GM19043 (cell line): ENCODE results near the gene PLXNA2.
A peak's percentile ranks its signal among the peaks of the same experiment; 100 is the strongest.

ENCODE experiments used
- ATAC-seq: cut with Tn5 transposase; IDR thresholded peaks from one replicate; pipeline ENCODE4 v1.9.1; 2021; ENCODE audit warnings: low read depth; ENCODE audit not compliant: unreplicated experiment

Gene PLXNA2

DNA sequence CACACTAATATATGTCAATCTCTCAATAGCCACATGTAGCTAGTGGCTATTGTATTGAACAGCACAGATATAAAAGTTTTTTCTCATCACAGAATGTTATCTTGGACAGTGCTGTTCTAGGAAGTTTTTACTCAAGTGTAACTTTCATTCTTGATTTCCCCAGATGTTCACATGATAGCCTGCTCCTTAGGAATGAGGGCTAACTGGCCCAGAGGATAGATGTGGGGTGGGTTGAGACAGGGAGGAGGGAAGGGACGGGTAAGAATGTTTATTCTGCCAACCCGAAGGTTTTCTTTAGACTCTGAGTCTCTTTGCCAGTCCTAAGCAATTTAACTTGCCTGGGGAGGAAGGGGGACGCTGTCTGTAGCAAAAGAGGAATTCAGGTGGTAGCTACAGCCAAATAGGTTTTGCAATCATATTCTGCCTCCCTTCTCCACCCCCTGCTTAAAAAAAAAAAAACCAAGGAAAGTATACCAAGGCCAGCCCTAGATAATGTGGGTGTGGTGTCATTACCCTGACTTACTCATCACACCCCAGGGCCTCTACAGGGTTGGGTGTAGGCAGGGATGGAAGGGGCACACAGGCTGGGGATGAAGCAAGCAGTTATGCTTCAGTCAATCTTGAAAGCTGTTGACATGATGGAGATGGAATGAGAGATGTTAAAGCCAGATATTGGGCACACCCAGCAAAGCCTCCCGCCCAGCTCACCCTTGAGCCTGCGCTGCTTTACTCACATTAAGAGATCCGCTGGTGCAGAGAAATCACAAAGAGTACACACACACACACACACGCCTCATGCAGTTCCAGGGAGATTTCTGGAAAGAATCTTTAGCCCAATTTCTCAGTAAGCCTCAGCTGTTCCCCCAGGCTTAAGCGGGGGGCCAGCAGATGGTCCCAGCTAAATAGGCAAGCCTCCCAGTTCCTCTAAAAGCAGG lies 59.9 kb downstream of the PLXNA2 start:
- no peak for ATAC-seq

DNA sequence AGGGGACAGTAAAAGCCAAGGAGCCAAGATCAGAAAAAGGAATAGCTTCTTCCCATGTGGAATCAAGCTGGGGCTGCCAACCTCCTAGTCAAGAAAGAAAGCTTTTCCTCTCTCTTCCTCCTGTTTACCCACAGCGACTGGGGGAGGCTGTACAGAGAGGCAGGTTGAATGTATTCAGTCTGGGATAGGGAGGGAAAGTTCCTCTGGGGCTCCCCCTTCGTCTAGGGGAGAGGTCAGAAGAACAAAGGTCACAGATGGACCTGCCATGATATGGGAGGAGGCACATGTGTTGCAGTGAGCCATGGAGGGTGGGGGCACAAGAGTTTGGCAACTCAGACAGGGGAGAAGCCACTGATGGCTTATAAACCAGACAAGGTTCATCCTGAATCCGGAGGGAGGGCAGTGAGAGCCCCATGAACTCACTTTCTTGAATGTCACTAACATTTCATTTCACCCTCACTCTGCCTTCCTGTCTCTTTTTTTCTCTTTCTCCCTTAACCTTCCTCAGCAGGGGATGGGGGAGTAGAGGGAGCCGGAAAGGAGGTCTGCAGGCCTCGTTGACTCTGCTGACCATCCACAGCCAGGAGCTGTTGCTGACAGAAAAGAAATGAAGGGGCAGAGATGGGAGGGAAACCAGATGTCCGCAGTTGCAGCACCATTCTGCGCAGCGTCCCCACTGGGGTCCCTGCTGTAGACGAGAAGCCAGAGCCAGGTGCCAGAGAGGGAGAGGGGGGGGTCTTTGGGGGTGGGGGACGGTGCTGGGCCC lies 61.1 kb downstream of the PLXNA2 start:
- no peak for ATAC-seq

DNA sequence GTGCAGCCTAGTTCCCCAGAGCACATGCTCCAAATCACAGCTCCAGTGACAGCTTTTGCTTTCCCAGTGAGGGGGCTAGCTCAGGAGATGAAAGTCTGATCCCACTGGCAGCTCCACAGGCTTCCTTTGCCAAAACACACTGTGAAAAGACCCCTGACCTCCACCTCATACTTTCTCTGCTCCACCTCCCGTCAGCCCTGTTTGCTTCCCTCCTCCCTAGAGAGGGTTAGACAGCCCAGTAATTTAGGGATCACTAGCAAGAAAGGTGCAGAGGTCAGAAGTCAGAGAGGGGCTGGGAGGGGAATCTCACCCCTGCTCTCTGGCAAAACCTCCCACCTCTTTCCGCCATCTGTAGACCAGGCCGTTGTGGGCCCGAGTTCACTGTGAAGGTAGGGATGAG lies 62.8 kb downstream of the PLXNA2 start:
- no peak for ATAC-seq

DNA sequence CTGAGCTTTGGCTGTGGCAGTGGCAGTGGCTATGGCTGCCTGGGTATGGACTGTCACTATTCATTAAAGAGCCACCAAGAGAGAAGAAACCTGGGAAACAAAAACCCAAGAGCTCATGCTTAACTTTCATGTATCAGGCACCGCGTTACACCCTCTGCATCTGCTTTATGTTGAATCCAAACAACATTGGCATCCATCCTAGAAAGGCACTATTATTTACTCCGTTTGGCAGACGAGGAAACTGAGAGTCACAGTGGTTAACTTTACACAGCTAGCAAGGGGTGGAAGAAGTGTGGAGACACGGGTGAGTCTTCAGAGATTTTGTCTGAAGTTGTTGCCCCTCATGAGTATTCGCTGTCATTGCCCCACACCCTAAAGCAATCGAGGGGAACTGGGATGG lies 63.8 kb downstream of the PLXNA2 start:
- ATAC-seq = no peak

DNA sequence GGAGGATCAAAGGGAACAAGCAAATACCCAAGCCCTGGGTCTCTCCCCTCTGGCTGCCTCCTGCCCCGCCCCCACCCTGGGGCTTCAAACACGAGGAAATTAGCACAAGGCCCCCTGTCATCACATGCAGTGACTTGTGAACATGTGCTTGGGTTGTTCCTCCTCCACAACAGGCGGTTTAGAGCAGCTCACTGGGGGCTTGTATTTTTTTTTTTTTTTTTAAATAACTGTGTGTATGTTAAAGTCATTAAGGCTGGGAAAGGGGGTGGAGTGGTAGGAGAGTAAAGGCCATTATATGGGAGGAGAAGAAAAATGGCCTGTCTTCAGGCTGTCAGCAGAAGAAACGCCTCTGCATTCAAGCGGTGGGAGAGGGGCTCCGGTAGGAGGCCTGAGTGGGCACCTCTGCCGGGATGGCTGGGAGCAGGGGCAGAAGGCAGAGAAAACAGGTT lies 64.2 kb downstream of the PLXNA2 start:
- no peak for ATAC-seq

DNA sequence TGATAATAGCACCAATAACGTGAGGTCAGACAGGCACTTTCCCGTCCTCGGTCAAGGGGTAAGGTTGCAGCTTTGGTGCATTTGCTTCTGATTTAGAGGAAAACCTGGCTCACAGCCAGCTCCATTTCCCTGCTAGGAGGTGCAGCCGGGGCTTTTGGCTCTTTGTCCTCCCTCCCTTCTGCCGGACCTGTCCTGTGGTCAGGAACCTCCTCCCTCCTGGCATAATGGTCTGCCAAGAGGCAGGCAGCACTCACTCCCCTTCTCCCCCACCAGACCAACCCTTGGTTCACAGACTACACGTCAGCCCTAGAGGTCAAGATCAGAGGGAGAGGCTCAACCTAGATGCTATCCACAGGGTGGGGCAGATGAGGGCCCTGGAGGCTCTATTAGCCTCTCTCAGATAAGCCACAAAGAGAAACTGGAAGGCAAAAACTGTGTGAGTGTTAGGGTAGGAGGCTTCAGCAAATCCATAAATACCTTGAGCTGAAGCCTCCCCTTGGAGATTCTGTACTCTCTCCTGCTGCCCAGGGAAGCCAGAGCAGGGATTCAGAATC lies 64.8 kb downstream of the PLXNA2 start:
- ATAC-seq = no peak

DNA sequence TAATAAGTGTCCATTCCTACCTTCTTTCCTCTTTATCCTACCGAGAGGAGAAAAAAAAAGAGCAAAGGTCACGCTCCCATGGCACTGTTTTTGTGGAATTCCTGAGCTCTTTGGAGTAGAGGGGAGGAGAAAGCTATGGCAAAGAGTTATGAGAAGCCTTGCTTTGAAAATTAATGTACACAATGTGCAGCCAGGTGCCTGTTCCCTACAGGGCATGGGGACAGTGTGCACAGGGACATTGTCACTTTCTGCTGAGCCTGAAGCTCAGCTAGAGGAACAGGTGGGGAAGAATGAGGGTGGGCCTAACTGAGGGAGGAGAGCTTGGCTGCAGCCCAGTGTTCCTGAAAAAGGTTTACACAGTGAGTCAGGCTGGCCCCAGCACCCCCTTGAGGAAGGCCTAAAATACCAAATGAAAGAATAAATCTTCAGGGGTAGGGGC lies 66.1 kb downstream of the PLXNA2 start:
- ATAC-seq = no peak

DNA sequence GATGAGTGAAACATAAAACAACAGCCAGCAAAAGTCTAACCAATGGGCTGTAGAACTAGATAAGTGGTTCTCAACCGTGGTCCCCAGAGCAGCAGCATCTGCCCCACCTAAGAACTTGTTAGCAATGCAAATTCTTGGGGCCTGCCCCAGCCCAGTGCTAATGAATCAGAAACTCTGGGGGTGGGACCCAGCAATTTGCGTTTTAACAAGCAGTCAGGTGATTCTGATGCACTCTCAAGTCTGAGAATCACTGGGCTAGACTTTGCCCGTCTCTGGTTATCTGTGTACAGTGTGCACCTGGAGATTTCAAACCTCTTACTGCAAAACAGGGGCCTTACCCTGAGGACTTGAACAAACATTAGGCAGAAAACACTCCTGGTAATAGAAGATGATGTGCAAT lies 66.5 kb downstream of the PLXNA2 start:
- ATAC-seq = peak; percentile 66

DNA sequence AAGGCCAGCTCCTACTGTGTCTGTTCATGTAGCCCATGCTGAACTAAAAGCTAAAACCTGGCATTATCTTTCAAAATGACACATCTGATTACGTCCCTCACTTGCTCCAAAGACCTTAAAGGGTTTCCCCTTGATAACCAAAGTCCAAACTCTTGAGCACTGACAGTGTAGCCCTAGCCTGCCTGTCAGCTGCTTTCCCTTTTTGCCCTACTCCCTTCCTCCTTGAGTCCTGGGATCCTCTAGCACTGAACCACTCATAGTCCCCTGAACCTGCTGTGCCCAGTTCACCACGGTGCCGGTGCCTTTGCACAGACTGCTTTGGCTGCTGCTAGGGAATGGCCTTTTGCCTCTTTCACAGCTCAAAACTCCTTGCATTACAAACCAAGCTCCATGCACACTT lies 67.5 kb downstream of the PLXNA2 start:
- ATAC-seq = no peak

DNA sequence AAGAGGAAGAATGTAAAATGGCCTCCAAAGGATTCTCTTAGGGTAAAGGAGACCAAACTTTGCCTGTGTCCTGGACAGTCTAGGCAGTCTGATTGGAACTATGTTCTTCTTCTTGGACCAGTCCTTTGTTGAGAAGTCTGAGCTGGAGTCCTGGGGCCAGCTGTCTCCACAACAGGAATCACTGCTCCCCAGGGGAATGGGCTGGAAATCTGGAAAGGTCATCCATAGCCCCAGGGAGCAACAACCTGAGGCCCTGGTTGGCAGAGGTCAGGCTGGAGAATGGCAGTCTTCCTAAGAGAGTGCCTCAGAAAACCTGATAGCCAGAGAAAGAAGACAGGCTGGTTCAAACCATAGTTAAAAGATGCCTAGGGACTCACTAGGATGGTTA lies 68.7 kb downstream of the PLXNA2 start:
- no peak for ATAC-seq

DNA sequence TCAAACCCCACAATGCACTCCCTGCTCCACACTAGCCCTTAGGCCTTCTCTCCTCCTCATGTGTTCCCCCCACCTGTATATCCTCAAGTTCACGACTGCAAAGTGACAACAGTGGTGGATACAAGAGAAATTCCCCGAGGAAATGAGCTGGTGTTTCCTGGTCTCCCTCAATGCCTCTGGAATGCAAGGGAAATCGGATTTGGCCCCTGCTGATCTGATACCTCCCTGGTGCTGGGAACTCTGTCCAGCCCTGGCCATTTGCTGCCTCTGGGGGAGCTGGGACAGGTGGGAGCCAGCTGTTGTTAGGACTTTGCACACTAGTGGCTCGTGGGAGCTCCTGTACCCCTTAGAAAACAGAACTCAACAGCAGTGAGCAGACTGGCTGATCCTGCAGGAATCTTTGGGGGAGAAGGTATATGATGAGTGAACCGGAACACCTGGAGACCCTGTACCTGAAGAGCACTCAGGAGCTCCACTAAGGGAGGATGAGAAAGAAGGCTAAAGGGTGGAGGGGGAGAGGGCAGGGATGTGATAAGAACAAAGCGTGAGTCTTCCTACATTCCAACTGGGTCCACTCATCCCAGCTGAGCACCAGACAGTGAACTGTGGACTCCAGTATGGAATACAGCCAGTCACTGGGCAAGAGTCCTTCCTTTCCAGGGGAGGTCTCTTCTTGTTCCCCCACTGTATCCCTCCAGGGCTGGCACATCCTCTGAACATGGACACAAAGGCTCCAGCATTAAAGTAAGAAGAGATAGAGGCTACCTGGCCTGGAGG lies 69.3 kb downstream of the PLXNA2 start:
- no peak for ATAC-seq

DNA sequence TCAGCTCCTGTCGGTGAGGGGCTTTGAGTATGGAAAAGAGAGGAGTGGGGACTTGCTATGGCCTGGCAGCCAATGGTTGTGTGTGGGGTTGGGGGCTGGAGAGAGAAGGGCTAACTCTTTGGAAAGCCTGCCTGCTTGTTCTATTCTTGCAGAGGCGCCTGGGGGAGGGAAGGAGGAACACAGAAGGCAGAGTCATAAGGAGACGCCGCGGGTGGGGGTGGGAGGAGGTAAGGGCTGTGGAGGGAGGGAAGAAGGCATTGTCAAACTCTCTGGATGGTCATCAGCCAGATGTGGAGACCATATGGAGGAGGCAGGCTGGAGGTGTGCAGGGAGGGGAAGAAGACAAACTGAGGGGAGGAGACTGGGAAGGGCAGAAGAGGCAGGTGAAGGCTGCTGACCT lies 70.0 kb downstream of the PLXNA2 start:
- no peak for ATAC-seq

DNA sequence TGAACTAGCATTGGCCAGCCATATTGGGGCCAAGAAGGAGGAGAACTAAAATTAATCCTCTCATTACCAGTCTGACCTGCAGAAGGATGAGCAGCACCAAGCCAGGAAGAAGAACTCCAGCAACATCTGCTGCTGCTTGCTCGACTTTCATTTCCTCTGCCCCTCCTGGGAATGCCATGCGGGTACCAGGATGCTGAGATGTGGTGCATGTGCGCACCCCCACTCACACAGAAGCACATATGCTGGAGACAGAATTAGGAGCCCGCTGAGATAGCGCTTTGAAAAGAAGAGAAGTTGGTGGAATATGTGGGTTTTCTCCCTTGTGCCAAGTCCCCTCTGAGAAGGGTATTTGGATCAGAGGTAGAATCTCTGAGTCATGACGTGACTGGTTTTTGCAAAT lies 70.4 kb downstream of the PLXNA2 start:
- ATAC-seq = no peak

DNA sequence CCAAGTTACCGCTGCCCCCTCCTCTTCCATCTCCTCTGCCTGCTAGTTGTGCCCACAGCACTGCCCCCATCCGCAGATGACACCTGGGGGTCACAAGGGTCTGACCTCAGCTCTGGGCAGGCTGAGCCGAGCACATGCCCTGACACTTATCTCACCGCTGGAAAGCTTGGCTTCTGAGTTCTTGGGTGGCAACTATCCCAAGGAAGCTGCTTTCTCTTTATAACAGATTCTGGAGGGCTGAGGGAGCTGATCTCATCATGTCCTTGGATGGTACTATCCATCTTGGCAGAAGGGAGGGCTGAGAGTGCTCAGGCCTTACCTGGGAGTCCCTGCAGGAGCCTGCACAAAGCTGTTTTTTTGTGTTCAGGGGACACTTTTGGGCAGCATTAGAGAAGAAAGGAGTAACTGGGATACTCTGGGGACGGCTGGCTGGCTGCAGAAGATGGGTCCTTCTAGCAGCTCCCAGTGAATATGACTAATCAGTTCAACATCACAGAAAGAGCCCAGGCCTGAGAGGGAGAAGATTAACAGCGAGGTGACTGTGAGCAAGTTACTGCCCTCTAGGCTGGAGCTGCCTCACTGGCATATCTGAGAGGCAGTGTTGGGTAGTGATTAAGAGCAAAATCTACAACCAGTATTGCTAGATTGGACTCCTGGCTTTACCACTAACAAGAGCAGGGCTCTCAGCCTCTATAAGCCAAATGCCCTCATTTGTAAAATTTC lies 71.6 kb downstream of the PLXNA2 start:
- no peak for ATAC-seq

DNA sequence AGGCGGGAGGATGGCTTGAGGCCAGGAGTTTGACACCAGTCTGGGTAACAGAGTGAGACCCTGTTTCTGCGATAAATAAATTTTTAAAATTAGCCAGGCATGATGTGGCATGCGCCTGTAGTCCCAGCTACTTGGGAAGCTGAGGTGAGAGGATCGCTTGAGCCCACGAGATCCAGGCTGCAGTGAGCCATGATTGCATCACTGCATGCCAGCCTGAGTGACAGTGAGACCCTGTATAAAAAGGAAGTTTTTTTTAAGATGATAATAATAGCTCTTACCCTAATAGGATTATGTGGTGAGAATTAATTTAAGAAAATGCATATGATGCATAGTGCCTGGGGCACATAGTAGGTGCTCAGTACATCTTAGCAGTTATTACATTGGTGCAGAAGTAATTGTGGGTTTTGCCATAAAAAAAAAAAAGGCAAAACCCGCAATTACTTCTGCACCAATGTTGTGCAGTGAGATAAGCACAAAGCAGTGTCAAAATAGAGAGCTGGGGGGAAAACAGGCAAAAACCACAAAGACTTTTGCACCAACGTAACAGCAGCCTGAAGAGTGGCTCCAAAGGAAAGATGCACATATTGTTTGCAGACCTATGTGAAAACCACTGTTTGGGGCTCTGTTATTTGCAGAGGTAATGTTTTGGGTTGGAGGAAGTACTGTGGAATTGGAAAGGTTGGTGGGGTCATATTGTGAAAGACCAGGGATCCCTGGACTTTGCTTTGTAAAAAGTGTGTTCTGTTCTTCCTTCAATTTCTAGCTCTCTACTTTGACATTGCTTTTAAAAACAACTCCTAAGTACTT lies 72.4 kb downstream of the PLXNA2 start:
- ATAC-seq = no peak

DNA sequence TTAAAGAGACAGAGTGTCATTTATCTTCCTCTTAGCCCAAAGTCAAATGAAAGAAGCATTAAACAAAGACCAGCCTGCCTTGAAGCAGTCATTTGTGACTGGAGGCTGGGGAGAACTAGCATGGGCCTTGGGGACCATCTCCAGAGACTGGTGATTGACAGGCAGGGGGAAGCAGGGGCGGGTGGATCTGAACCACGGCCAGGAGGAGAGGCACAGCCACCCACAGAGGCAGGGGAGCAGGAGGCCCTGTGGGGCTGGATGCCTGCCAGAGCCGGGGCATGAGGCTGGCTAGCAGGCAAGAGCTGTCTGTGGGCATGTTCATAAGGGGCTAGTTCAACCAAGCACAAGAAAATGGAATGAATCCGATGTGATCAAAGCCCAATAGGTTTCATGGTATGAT lies 73.9 kb downstream of the PLXNA2 start:
- no peak for ATAC-seq

DNA sequence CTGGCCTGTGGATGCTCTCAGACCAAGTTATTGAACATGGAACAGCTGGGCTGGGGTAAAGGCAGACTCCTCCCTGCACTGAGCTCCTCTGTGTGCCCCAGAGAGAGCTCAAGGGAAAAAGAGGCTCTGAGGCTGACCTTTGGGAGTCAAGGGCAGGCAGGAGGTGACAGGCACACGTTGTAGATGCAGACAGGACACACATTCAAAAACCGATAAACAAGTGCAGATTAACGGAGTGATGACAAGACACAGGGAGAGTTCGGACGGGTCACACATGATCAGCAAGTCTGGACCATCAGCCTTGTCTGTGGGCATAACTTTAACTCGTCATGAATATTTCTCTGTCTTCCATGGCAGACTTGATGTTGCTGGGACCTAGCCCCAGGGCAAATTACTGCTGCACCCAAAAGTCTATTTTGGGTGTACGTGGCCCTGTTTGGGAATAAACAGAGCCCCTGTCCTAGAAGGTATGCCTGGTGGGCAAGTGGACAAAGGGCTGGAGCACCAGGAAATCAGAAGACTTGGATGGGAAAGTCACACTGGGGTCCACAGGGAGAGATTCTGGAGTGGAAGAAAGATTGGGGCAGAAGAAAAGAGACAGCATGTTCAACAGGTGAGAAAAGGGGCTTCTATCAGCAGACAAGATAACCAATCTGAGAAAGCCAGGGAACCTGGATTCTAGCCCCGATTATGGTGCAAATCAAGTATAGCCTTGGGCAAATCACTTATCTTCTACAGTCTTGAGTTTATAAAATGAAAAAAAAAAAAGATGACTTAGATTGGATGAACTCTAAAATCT lies 74.9 kb downstream of the PLXNA2 start:
- no peak for ATAC-seq

DNA sequence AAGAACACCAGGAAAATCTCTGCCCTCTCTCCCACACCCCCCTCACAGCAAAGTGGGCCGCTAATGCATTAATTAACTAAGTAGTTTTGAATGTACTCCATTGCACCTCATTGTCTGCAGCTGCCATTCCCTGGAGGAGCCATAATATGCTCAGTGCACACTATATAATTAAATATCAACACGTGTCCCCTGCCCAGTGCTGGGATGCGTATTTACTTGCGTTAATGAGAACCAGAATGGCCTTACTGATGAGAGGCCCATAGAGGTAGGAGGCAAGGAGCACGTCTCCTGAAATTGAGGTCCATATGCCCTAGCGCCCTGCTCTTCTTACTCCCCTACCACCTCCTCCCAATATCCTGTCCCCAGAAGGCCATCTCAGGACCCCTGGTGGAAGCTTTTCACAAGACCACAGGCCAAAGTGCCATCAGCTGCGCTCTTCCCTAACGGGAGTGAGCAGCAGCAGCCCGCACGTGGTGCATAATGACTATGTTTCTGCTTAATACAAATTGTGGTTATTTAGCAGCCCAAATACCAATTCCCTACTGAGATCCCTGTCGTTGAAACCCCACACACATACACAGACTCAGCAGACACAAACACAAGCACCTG lies 76.8 kb downstream of the PLXNA2 start:
- no peak for ATAC-seq
